Testis (tissue), 2 donors: ENCODE data around the gene UBE2O.

Experiments used
- POLR2A ChIP-seq: fragments of 450-650 bp; IDR thresholded peaks from one replicate; pipeline ENCODE4 v1.6.1; 2017; ENCODE audit warnings: antibody characterized with exemption, mild to moderate bottlenecking, moderate library complexity
- TF ChIP-seq, protein P1 (sequence below), 3 experiments: fragments of 450-650 bp in 2 of 3; fragments of 200-600 bp in 1 of 3; sonication (generic) in 1 of 3; IDR thresholded peaks; one replicate each; pipeline ENCODE4 v1.5.1; 2016 to 2019; ENCODE audit warnings: antibody characterized with exemption in 3 of 3, mild to moderate bottlenecking in 2 of 3, moderate library complexity in 1 of 3

DNA sequence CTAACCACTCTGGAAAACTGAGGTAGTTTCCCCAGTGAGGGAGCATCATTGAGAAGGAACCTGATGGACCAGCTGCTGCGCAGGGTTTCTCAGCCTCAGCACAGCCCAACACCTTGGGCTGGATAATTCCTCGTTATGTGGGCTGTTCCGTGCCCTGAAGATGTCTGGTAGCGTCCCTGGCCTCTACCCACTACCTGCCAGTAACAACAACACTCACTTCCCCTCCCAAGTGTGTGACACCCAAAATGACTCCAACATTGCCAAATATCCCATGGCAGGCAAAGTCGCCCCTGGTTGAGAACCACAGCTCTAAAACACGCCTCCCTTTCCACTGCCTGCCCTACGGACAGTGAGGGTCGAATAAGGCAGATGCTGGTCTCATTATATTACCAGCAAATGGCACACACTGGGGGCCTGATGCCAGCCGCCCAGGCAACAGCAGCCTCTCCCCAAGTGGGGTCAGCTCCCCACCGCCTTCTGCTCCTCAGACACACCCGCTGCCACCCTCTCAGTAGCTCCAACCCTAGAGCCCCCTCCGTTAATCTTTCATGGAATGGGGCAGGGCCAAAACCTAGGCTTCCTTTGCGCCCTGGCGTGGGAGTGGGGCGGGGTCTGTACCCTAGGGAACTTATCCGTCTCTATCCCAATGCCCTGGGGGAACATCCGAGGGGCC lies 47.3 kb upstream of the UBE2O start:
- TF ChIP-seq, protein P1, sequence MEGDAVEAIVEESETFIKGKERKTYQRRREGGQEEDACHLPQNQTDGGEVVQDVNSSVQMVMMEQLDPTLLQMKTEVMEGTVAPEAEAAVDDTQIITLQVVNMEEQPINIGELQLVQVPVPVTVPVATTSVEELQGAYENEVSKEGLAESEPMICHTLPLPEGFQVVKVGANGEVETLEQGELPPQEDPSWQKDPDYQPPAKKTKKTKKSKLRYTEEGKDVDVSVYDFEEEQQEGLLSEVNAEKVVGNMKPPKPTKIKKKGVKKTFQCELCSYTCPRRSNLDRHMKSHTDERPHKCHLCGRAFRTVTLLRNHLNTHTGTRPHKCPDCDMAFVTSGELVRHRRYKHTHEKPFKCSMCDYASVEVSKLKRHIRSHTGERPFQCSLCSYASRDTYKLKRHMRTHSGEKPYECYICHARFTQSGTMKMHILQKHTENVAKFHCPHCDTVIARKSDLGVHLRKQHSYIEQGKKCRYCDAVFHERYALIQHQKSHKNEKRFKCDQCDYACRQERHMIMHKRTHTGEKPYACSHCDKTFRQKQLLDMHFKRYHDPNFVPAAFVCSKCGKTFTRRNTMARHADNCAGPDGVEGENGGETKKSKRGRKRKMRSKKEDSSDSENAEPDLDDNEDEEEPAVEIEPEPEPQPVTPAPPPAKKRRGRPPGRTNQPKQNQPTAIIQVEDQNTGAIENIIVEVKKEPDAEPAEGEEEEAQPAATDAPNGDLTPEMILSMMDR (IDR thresholded peaks at IDR 0.05) = no peak
- no peak for TF ChIP-seq POLR2A
